HepG2 (cell line): ENCODE data around the gene IPO9. TPM values are rescaled to one million over a fixed set of nuclear protein-coding genes. Genes with fewer than 3 reads are reported as not detected.

Experiments
- ATAC-seq: fragments of 200-7000 bp; cut with Tn5 transposase; 3 replicates; pipeline ENCODE4 v1.9.1; 2020; ENCODE audit warnings: mild to moderate bottlenecking, moderate library complexity
- BruUV-seq: library from RNA; stranded (reverse); fragments of 400-500 nt; replicated peaks from 2 replicates; lab custom pipeline; 2021; lab: Mats Ljungman, UMichigan
- CTCF ChIA-PET: fragments of 300-600 bp; formaldehyde crosslinking; extraction: SDS; loops from one replicate; lab custom pipeline; 2021; ENCODE audit warnings: low total read pairs, inconsistent platforms, low intra/inter-chr PET ratio; lab: Yijun Ruan, JAX
- POLR2A ChIA-PET: fragments of 350-600 bp; sonication (Branson Sonifier 250); formaldehyde crosslinking; loops from one replicate; lab custom pipeline; 2020; ENCODE audit warnings: antibody characterized with exemption, inconsistent platforms; lab: Yijun Ruan, JAX
- DNase-seq: peaks from one replicate; pipeline ENCODE4 v3.0.0-alpha.2; 2015; ENCODE audit warnings: low spot score
- FAIRE-seq: peaks from 3 replicates; lab custom pipeline; 2011; peaks lifted over from hg19 to GRCh38; lab: Jason Lieb, UNC
- H2AFZ ChIP-seq: one replicate; pipeline ENCODE4 v1.6.1; 2011; ENCODE audit warnings: low read length, inconsistent platforms
- H3K27ac ChIP-seq: fragments of 300-600 bp; 3 replicates; pipeline ENCODE4 v1.8.0; 2011; ENCODE audit warnings: mixed run types, mild to moderate bottlenecking, mixed read lengths, low read length, inconsistent platforms; ENCODE audit not compliant: insufficient read depth; ENCODE audit errors: extremely low read length
- H3K27me3 ChIP-seq, 2 experiments: fragments of 200-600 bp in 1 of 2; 2 replicates in 1 of 2; 3 replicates in 1 of 2; pipeline versions ENCODE4 v1.6.0 to v1.8.0; 2011; ENCODE audit warnings: low read length in 2 of 2, mild to moderate bottlenecking in 2 of 2, moderate library complexity in 2 of 2, inconsistent platforms in 1 of 2; ENCODE audit not compliant: insufficient read depth in 2 of 2, control insufficient read depth in 1 of 2
- H3K36me3 ChIP-seq, 2 experiments: fragments of 200-600 bp in 1 of 2; replicated peaks in 1 of 2; 2 replicates in 1 of 2; 3 replicates in 1 of 2; pipeline versions ENCODE4 v1.5.1 to v1.8.0; 2011; ENCODE audit warnings: low read length in 2 of 2, inconsistent platforms in 1 of 2; ENCODE audit not compliant: insufficient read depth in 2 of 2, control insufficient read depth in 1 of 2
- H3K4me1 ChIP-seq: 2 replicates; pipeline ENCODE4 v1.5.1; 2012; ENCODE audit warnings: low read length, inconsistent platforms; ENCODE audit not compliant: insufficient read depth
- H3K4me2 ChIP-seq: 2 replicates; pipeline ENCODE4 v1.6.0; 2011; ENCODE audit warnings: low read depth, low read length, inconsistent platforms
- H3K4me3 ChIP-seq, 3 experiments: fragments of 200-600 bp in 1 of 3; sonication (generic), shearing (Covaris generic) in 1 of 3; replicated peaks in 1 of 3; 2 replicates each; pipeline ENCODE4 v1.5.1; 2011 to 2016; ENCODE audit warnings: low read length in 3 of 3, inconsistent platforms in 2 of 3, low read depth in 2 of 3, mild to moderate bottlenecking in 2 of 3, control low read depth in 1 of 3, mixed read lengths in 1 of 3; ENCODE audit not compliant: insufficient read depth in 1 of 3
- H3K79me2 ChIP-seq: one replicate; pipeline ENCODE4 v1.6.1; 2011; ENCODE audit warnings: low read length, inconsistent platforms; ENCODE audit not compliant: insufficient read depth
- H3K9ac ChIP-seq: 2 replicates; pipeline ENCODE4 v1.6.0; 2011; ENCODE audit warnings: mild to moderate bottlenecking, low read depth, low read length, inconsistent platforms; ENCODE audit not compliant: insufficient read depth
- H3K9me3 ChIP-seq: 2 replicates; pipeline ENCODE4 v1.5.1; 2012; ENCODE audit warnings: mild to moderate bottlenecking, low read length
- H4K20me1 ChIP-seq: 2 replicates; pipeline ENCODE4 v1.6.0; 2011; ENCODE audit warnings: inconsistent platforms, mild to moderate bottlenecking, low read length, moderate library complexity; ENCODE audit not compliant: insufficient read depth
- ADNP ChIP-seq: sonication (generic); formaldehyde crosslinking; IDR thresholded peaks from 2 replicates; pipeline ENCODE4 v1.4.0; 2020; ENCODE audit warnings: missing genetic modification reagents
- CC2D1A ChIP-seq: sonication (generic); formaldehyde crosslinking; IDR thresholded peaks from 2 replicates; pipeline ENCODE4 v1.8.1; 2023; ENCODE audit warnings: mild to moderate bottlenecking, missing genetic modification reagents
- E2F1 ChIP-seq: sonication (generic); formaldehyde crosslinking; IDR thresholded peaks from 2 replicates; pipeline ENCODE4 v1.5.0; 2020; ENCODE audit warnings: missing genetic modification reagents
- FOXJ3 ChIP-seq: sonication (generic); formaldehyde crosslinking; IDR thresholded peaks from 2 replicates; pipeline ENCODE4 v1.4.0; 2020; ENCODE audit warnings: missing genetic modification reagents, mild to moderate bottlenecking, borderline replicate concordance
- KLF16 ChIP-seq, 2 experiments: sonication (generic) in 1 of 2; formaldehyde crosslinking in 1 of 2; IDR thresholded peaks; 2 replicates each; pipeline versions ENCODE4 v1.6.1 to v1.8.0; 2016 to 2023; ENCODE audit warnings: missing genetic modification reagents in 2 of 2, missing compliant biosample characterization in 1 of 2
- PATZ1 ChIP-seq: sonication (generic); formaldehyde crosslinking; IDR thresholded peaks from 2 replicates; pipeline ENCODE4 v1.4.0; 2020; ENCODE audit warnings: missing genetic modification reagents
- PRDM15 ChIP-seq: sonication (generic); formaldehyde crosslinking; IDR thresholded peaks from 2 replicates; pipeline ENCODE4 v1.4.0; 2020; ENCODE audit warnings: missing genetic modification reagents
- ZNF160 ChIP-seq: sonication (generic); formaldehyde crosslinking; IDR thresholded peaks from 2 replicates; pipeline ENCODE4 v1.8.0; 2022; ENCODE audit warnings: mild to moderate bottlenecking, inconsistent platforms, missing genetic modification reagents
- ZNF17 ChIP-seq: sonication (generic); formaldehyde crosslinking; IDR thresholded peaks from 2 replicates; pipeline ENCODE4 v1.5.0; 2020; ENCODE audit warnings: mild to moderate bottlenecking, missing genetic modification reagents
- ZNF264 ChIP-seq: sonication (generic); formaldehyde crosslinking; IDR thresholded peaks from 2 replicates; pipeline ENCODE4 v1.4.0; 2020; ENCODE audit warnings: missing genetic modification reagents
- ZNF292 ChIP-seq: sonication (generic); formaldehyde crosslinking; IDR thresholded peaks from 2 replicates; pipeline ENCODE4 v1.8.1; 2022; ENCODE audit warnings: mild to moderate bottlenecking, low read depth, missing genetic modification reagents, borderline replicate concordance
- ZNF484 ChIP-seq: sonication (generic); formaldehyde crosslinking; IDR thresholded peaks from 2 replicates; pipeline ENCODE4 v1.5.1; 2020; ENCODE audit warnings: mild to moderate bottlenecking, low read depth, missing genetic modification reagents, borderline replicate concordance
- ZNF530 ChIP-seq: sonication (generic); formaldehyde crosslinking; IDR thresholded peaks from 2 replicates; pipeline ENCODE4 v1.5.0; 2020; ENCODE audit warnings: low read depth, mild to moderate bottlenecking, missing genetic modification reagents
- ZNF557 ChIP-seq: sonication (generic); formaldehyde crosslinking; IDR thresholded peaks from 2 replicates; pipeline ENCODE4 v1.4.0; 2020; ENCODE audit warnings: missing genetic modification reagents
- ZNF709 ChIP-seq: sonication (generic); formaldehyde crosslinking; IDR thresholded peaks from 2 replicates; pipeline ENCODE4 v1.5.0; 2020; ENCODE audit warnings: mild to moderate bottlenecking, missing genetic modification reagents
- ZNF746 ChIP-seq: sonication (generic); formaldehyde crosslinking; IDR thresholded peaks from 2 replicates; pipeline ENCODE4 v1.8.0; 2022; ENCODE audit warnings: mild to moderate bottlenecking, missing genetic modification reagents
- ZNF749 ChIP-seq: sonication (generic); formaldehyde crosslinking; IDR thresholded peaks from 2 replicates; pipeline ENCODE4 v1.8.0; 2022; ENCODE audit warnings: mild to moderate bottlenecking, missing genetic modification reagents, moderate library complexity, borderline replicate concordance
- WGBS: methylation state at CpG from one replicate; pipeline ENCODE4 v1.1.6; 2017; ENCODE audit warnings: low lambda C conversion rate; 5-methylcytosine and 5-hydroxymethylcytosine counted together
- in situ Hi-C: cut with HindIII; loops from 2 replicates; pipeline ENCODE4 v1.10.0; 2017; ENCODE audit warnings: low pct_unique_long_range_greater_than_20kb; ENCODE audit not compliant: extremely low pct_ligation_motif_present
- intact Hi-C: fragments of 100-400 bp; cut with micrococcal nuclease; formaldehyde crosslinking; loops from one replicate; pipeline ENCODE4 v1.10.0; 2022; ENCODE audit not compliant: unreplicated experiment
- polyA plus RNA-seq, 8 experiments: library from polyadenylated mRNA; depleted of rRNA in 3 of 8; stranded (reverse) in 7 of 8; unstranded in 1 of 8; fragments of >200 nt; fragmentation: Illumina TruSeq in 4 of 8; extraction: Trizol in 4 of 8; gene quantifications; 2 replicates each; pipeline versions ENCODE4 v1.2.1 to v1.2.3, GENCODE V29; 2011 to 2016; ENCODE audit warnings: low read depth in 4 of 8, missing spikeins in 1 of 8, mixed read lengths in 1 of 8; ENCODE audit not compliant: insufficient read depth in 1 of 8
- total RNA-seq, 5 experiments: library from RNA; depleted of rRNA; stranded (reverse); fragments of >200 nt; fragmentation: Illumina TruSeq; extraction: Trizol; gene quantifications; 2 replicates each; pipeline ENCODE4 v1.2.3, GENCODE V29; 2016; ENCODE audit warnings: low read depth in 1 of 5
- TF ChIP-seq, protein P1 (sequence below): sonication (generic); formaldehyde crosslinking; IDR thresholded peaks from 2 replicates; pipeline ENCODE4 v1.8.0; 2022; ENCODE audit warnings: low read depth, missing genetic modification reagents

Gene IPO9
- total and polyA plus RNA-seq, 2 of the 13 experiments (the other 11 are each of a cell fraction or from before 2014, with no cell fraction given), result 31.0 to 34.8 TPM

DNA sequence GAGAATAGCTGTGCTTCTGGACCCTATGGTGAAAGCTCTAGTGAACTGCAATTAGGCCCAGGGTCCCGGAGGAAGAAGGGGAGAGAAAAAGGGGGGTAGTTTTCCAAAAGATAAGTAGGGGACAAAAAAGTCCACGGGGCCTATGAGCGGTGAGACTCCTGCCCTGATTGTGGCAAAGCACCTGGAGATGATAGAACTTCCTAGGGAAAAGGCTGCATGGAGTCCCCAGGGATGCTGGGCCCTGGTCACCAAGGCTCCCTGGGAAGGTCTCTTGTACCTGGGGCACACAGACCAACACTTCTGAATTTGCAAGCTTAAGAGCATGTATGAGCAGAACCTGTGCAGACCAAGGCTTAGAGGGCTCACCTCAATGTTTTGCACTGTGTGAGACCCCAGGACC, 54.3 kb downstream of the IPO9 start:
- H3K4me2 ChIP-seq, result no peak overlapping the region
- no peaks in the 10 kb centered on the region for H3K36me3 ChIP-seq
- FAIRE-seq (no peak), DNase-seq (no peak), ATAC-seq (peak; percentile 11)
- no TSS peak for BruUV-seq
- no peaks in the 10 kb centered on the region for H3K9me3 ChIP-seq
- WGBS, result 59% methylated on average over 3 of the region's 3 CpGs
- ChIA-PET POLR2A (no interaction called here), CTCF (no interaction called here)
- no peak overlapping the region for H2AFZ ChIP-seq
- no peak overlapping the region for H3K27ac ChIP-seq
- in situ Hi-C loops (no loop called here), intact Hi-C loops (no loop called here)
- H4K20me1 ChIP-seq, result no peaks in the 10 kb centered on the region; the same call in 1 of the 2 replicates
- peaks cover 1 to 14% of the 10 kb centered on the region in 2 experiments; a peak in 3 of 5 replicates for H3K27me3 ChIP-seq
- H3K9ac ChIP-seq, result no peak overlapping the region
- no peak overlapping the region for H3K4me3 ChIP-seq
- no peaks in the 10 kb centered on the region for H3K79me2 ChIP-seq
- H3K4me1 ChIP-seq, result peaks cover 16% of the 10 kb centered on the region
- no peak for TF ChIP-seq ZNF746 (CRISPR knock-in tag)
- TF ChIP-seq ZNF17 (CRISPR knock-in tag), result no peak
- no peak for TF ChIP-seq CC2D1A
- TF ChIP-seq ZNF160 (CRISPR knock-in tag), result no peak
- no peak for TF ChIP-seq FOXJ3 (CRISPR knock-in tag)
- TF ChIP-seq PATZ1 (CRISPR knock-in tag), result no peak
- no peak for TF ChIP-seq ZNF292 (CRISPR knock-in tag)
- TF ChIP-seq ZNF709, result no peak
- no peak for TF ChIP-seq ZNF530 (CRISPR knock-in tag)
- no peak for TF ChIP-seq PRDM15 (CRISPR knock-in tag)
- TF ChIP-seq ZNF264 (CRISPR knock-in tag), result no peak
- TF ChIP-seq, protein P1, sequence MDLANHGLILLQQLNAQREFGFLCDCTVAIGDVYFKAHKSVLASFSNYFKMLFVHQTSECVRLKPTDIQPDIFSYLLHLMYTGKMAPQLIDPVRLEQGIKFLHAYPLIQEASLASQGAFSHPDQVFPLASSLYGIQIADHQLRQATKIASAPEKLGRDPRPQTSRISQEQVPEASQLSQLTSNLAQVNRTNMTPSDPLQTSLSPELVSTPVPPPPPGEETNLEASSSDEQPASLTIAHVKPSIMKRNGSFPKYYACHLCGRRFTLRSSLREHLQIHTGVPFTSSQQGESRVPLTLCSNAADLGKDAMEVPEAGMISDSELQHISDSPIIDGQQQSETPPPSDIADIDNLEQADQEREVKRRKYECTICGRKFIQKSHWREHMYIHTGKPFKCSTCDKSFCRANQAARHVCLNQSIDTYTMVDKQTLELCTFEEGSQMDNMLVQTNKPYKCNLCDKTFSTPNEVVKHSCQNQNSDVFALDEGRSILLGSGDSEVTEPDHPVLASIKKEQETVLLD (CRISPR knock-in tag), result no peak
- TF ChIP-seq ADNP (CRISPR knock-in tag), result no peak
- no peak for TF ChIP-seq ZNF484 (CRISPR knock-in tag)
- TF ChIP-seq ZNF749 (CRISPR knock-in tag), result no peak
- no peak for TF ChIP-seq KLF16 (CRISPR knock-in tag; IDR thresholded peaks at IDR 0.05)
- no peak for TF ChIP-seq E2F1 (CRISPR knock-in tag)
- no peak for TF ChIP-seq ZNF557 (CRISPR knock-in tag)
